Calu3 (cell line): ENCODE measurements around the gene SNX25. TPM values are rescaled to one million over a fixed set of nuclear protein-coding genes. Genes with fewer than 3 reads are reported as not detected.

Experiments used
- BruUV-seq: library from RNA; stranded (reverse); fragments of 400-500 nt; replicated peaks from 2 replicates; lab custom pipeline; 2021; lab: Mats Ljungman, UMichigan
- CTCF ChIA-PET: fragments of 300-600 bp; sonication (Branson Sonifier 250); formaldehyde crosslinking; loops from one replicate; lab custom pipeline; 2022; ENCODE audit warnings: antibody characterized with exemption; lab: Charles Lee
- DNase-seq: peaks from one replicate; pipeline ENCODE4 v3.0.0; 2022
- H3K27ac Mint-ChIP-seq: one replicate; pipeline ENCODE4 v1.8.0; 2022; ENCODE audit warnings: mixed read lengths; ENCODE audit not compliant: unreplicated experiment
- H3K27me3 Mint-ChIP-seq: one replicate; pipeline ENCODE4 v1.8.0; 2022; ENCODE audit warnings: mixed read lengths; ENCODE audit not compliant: unreplicated experiment
- H3K36me3 Mint-ChIP-seq: one replicate; pipeline ENCODE4 v1.8.0; 2022; ENCODE audit warnings: mild to moderate bottlenecking, moderate library complexity, mixed read lengths; ENCODE audit not compliant: insufficient read depth, unreplicated experiment
- H3K4me1 Mint-ChIP-seq: one replicate; pipeline ENCODE4 v1.8.0; 2022; ENCODE audit warnings: mild to moderate bottlenecking, low read depth, mixed read lengths; ENCODE audit not compliant: unreplicated experiment
- H3K4me3 Mint-ChIP-seq: one replicate; pipeline ENCODE4 v1.8.0; 2022; ENCODE audit warnings: mild to moderate bottlenecking, low read depth, moderate library complexity, mixed read lengths; ENCODE audit not compliant: unreplicated experiment
- H3K9me3 Mint-ChIP-seq: one replicate; pipeline ENCODE4 v1.8.0; 2022; ENCODE audit warnings: low read depth, mixed read lengths; ENCODE audit not compliant: unreplicated experiment
- intact Hi-C: fragments of 100-400 bp; cut with micrococcal nuclease; formaldehyde crosslinking; loops from one replicate; pipeline ENCODE4 v1.10.0; 2022; ENCODE audit not compliant: unreplicated experiment
- total RNA-seq: library from RNA; stranded (reverse); gene quantifications from 2 replicates; pipeline ENCODE4 v1.2.3, GENCODE V29; 2022
- TF ChIP-seq, protein P1 (sequence below): fragments of 200-600 bp; IDR thresholded peaks from one replicate; pipeline ENCODE4 v1.8.0; 2022; ENCODE audit warnings: antibody characterized with exemption; ENCODE audit not compliant: unreplicated experiment

Gene SNX25
- total RNA-seq, 1 experiment from 2014 or later, result 16.1 TPM

DNA sequence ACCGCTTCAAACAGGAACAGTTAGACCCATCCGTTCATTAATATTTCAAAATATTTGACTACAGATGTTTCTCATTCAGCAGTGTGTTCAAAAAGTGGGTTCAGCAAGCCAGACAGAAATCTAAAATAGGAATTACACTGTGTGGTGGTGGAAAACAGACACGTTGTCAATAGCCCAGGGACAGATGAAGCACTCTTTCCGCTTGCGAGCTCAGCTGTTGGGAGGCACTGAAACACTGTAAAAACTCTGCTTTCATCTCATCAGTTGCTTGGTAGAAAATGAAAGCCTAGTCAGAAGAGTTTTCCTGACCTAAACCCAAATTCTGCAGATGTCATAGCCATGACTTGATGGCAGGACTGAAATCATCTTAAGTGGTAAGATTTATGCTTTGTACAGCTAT is 147.8 kb downstream of the SNX25 start:
- no peak overlapping the region for H3K27ac Mint-ChIP-seq
- no peak overlapping the region for H3K4me3 Mint-ChIP-seq
- CTCF ChIA-PET, result no interaction called here
- no TSS peak for BruUV-seq
- TF ChIP-seq, protein P1, sequence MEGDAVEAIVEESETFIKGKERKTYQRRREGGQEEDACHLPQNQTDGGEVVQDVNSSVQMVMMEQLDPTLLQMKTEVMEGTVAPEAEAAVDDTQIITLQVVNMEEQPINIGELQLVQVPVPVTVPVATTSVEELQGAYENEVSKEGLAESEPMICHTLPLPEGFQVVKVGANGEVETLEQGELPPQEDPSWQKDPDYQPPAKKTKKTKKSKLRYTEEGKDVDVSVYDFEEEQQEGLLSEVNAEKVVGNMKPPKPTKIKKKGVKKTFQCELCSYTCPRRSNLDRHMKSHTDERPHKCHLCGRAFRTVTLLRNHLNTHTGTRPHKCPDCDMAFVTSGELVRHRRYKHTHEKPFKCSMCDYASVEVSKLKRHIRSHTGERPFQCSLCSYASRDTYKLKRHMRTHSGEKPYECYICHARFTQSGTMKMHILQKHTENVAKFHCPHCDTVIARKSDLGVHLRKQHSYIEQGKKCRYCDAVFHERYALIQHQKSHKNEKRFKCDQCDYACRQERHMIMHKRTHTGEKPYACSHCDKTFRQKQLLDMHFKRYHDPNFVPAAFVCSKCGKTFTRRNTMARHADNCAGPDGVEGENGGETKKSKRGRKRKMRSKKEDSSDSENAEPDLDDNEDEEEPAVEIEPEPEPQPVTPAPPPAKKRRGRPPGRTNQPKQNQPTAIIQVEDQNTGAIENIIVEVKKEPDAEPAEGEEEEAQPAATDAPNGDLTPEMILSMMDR, result no peak
- H3K27me3 Mint-ChIP-seq, result no peaks in the 10 kb centered on the region
- DNase-seq, result no peak
- intact Hi-C loops, result no loop called here
- H3K9me3 Mint-ChIP-seq, result no peaks in the 10 kb centered on the region
- H3K4me1 Mint-ChIP-seq, result no peaks in the 10 kb centered on the region
- H3K36me3 Mint-ChIP-seq, result peaks cover 5% of the 10 kb centered on the region

DNA sequence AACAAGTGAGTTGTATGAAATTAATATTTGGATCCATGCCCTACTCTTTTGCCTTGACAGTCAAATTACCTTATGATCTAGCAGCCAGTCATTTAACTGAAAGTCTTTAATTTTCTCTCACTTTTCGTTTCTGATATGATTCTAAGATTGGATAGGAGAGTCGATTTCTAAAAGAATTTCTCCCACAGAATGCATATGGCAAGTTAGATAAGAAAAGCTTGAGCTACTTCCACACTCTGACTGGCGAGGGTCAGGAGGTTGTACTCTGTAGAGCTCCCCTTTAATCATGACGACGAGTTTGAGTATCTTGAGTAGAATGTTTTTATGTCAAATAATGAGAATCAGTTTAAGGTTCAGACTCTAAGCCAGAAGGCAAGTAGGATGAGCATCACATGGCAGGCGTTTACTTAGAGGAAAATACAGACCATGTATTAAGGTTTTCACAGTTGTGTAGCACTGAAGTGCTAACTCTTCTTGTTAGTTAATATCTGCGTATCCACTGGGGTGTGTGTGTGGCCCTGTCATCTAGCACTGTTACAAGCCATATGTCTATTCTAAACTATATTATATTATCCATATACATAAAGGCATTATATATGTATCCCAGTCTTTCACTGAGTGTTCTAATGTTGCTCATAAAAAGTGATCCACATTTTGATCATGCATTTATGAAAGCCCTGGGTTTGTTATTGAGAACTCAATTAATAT is 148.5 kb downstream of the SNX25 start:
- H3K27ac Mint-ChIP-seq, result no peak overlapping the region
- CTCF ChIA-PET, result no interaction called here
- no peaks in the 10 kb centered on the region for H3K27me3 Mint-ChIP-seq
- no TSS peak for BruUV-seq
- H3K36me3 Mint-ChIP-seq, result peaks cover 7% of the 10 kb centered on the region
- no peak overlapping the region for H3K4me3 Mint-ChIP-seq
- H3K4me1 Mint-ChIP-seq, result no peaks in the 10 kb centered on the region
- intact Hi-C loops, result no loop called here
- TF ChIP-seq, protein P1, result no peak
- no peaks in the 10 kb centered on the region for H3K9me3 Mint-ChIP-seq
- DNase-seq, result no peak

- H3K9me3 Mint-ChIP-seq, result no peaks in the 10 kb centered on the region
- H3K4me1 Mint-ChIP-seq, result no peaks in the 10 kb centered on the region
- no peak overlapping the region for H3K4me3 Mint-ChIP-seq
- BruUV-seq, result no TSS peak
- DNase-seq, result peak; percentile 24
- no peaks in the 10 kb centered on the region for H3K27me3 Mint-ChIP-seq
- peaks cover 11% of the 10 kb centered on the region for H3K36me3 Mint-ChIP-seq
- intact Hi-C loops, result no loop called here
- CTCF ChIA-PET, result no interaction called here
- TF ChIP-seq, protein P1, result no peak
- H3K27ac Mint-ChIP-seq, result no peak overlapping the region
These were observed 149.1 kb downstream of the SNX25 start for GRCh38 chr4:185358514-185358913.

DNA sequence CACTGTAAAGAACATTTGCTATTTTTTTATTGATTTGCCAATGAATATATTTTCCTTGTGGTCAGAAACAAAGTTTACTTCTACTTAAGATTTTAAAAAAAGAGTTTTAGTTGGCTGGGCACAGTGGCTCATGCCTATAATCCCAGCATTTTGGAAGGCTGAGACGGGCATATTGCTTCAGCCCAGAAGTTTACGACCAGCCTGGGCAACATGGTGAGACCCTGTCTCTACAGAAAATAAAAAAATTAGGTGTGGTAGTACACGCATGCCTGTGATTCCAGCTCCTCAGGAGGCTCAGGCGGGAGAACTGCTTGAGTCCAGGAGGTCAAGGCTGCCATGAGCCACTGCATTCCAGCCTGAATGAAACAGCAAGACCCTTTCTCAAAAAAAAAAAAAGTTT is 149.6 kb downstream of the SNX25 start:
- intact Hi-C loops, result no loop called here
- CTCF ChIA-PET, result no interaction called here
- TF ChIP-seq, protein P1, result no peak
- no peaks in the 10 kb centered on the region for H3K27me3 Mint-ChIP-seq
- H3K4me1 Mint-ChIP-seq, result no peaks in the 10 kb centered on the region
- DNase-seq, result peak; percentile 3
- H3K27ac Mint-ChIP-seq, result no peak overlapping the region
- H3K4me3 Mint-ChIP-seq, result no peak overlapping the region
- H3K9me3 Mint-ChIP-seq, result no peaks in the 10 kb centered on the region
- BruUV-seq, result no TSS peak
- peaks cover 11% of the 10 kb centered on the region for H3K36me3 Mint-ChIP-seq
